Stimulated activated CD8-positive, alpha-beta memory T cell treated with anti-CD3 and anti-CD28 coated beads, Interleukin-4, amount 100 ng/mL, for 4 hours (primary cell): ENCODE results near the gene TCEANC.
"Not testable (repeated sequence)": the region's sequence is repeated elsewhere in the genome, so short reads cannot be mapped to it uniquely, and the experiment has no call there.

Experiments
- DNase-seq, 2 donors: peaks; one replicate each; pipeline ENCODE4 v3.0.0-alpha.2; 2020; ENCODE audit warnings: low read depth in 2 of 2, low spot score in 1 of 2

TCEANC gene, protein sequence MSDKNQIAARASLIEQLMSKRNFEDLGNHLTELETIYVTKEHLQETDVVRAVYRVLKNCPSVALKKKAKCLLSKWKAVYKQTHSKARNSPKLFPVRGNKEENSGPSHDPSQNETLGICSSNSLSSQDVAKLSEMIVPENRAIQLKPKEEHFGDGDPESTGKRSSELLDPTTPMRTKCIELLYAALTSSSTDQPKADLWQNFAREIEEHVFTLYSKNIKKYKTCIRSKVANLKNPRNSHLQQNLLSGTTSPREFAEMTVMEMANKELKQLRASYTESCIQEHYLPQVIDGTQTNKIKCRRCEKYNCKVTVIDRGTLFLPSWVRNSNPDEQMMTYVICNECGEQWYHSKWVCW

DNA sequence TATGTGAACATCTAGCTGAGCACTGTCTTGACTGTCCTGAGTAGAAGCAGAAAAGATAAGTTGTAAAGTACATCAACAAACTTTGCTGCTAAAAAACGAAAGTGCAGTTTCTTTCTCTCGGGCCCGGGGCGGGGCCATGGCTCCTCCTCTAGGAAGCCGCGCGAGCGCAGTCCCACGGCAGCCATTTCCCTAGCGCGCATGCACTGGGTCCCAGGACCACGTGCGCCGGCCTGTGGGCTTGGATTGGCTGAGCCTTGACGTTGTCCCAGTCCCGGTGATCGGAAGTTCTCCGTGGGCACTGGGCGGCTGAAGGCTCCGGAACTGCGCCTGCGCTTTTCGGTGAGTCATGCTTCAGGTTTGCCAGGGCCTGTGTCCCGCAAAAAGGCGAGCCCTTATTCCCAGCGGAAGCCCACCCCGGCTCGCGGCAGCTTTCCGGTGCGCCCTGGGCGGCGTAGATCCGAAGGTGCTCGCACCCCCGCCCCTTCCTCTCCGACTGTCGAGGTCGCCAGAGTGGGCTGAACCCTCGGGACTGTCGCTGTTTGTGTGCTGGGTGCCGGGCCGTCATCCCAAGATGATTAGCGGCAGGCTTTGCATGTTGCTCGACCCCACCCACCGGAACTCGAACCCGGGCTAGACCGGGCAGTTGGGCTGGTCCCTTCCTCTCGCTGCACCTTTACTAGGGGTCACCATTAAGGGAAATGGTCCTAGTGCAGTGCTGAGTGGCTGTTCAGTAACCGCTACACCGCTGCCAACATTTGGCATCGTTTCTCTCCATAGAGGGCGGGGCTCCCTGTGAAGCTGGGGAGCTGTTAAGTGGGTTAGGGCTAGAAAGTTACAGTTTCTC lies at the start of gene TCEANC:
TCEANC (plus strand) TSS at position 292 of the 844 bp plus-strand sequence. CDS start 9,368 bp downstream, outside the sequence.
- peak; percentile 75 to 93 for DNase-seq

DNA sequence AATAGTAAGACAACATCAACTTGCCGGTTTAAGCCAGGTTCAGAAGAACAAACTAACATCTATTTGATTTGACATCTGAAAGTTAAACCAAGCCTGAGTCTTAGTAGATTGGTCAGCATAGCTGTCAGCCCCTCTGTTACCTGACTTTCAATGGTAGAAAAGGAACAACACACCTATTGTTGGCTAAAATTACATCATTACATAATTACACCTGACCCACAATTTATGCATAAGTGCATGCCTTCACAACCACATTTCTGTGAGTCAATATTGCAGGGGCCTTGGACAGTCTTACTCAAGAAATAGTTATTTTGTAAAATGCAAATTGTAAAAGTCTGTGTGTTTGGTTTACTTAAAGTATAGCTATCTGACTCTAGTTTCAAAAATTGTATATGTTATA lies 47.3 kb upstream of the TCEANC start:
- no peak for DNase-seq

DNA sequence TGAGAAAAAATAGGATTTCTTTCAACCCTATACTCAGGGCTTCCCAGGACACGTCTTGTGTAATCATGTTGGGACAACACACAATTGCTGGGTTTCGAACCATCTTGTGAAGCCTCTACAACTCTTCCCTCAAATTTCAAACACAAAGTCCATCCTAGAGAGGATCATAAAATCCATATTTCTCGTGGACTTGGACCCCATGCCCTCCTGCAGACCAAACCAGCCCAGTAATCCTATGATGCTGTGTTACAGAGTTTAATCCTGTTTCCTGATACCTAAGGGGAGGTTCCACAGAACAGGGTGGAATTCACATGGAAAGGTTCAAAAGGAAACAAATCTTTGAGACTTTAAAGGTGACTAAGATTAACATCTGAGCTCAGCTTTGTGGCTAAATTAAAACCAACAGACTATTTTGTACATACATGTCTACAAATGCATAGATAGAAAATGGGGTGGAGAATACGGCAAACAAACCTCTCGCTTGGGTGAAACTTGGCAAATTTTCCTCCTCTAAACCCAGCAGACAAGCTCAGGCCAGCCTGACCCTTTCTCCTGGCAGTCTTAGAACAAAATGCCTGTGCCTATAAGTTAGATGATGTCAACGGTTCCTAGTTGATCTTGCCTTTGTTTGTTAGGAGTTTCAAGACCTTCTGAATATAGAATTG lies 45.5 kb upstream of the TCEANC start:
- no peak for DNase-seq

DNA sequence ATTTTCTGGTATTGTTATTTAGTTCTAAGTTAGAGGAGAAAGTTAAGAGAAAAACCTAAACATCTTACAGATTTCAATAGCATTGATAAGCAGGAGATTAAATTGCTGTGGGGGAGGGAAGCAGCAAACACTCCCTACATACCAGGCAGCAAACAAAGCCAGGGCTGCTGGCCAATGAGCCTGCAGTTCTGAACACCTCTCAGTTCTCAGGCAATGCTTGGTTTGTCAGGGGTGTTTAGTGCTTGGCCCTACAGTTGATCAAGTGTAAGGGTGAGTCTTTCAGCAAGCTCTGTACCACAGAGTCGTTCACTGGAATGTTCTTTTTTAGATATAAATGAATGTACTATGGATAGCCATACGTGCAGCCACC lies 45.0 kb upstream of the TCEANC start:
- no peak for DNase-seq

DNA sequence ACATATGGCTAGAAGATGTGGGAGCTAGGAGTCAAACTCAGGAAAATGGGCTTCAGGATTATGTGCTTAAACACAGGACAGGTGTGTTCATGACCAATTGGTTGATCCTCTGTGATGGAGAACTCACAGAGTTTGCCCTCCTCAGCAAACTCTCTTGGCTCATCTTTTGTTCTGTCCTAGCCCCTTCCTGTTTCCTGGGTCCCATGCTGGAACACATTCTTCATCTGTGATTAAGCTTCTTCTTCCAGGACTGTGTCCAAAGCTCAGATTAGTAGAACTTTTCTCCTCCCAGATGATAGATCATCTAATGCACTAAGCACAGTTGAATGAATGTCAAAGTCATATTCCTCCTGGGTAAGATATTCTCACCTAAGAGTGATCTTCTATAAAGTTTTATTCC lies 38.8 kb upstream of the TCEANC start:
- DNase-seq = no peak

DNA sequence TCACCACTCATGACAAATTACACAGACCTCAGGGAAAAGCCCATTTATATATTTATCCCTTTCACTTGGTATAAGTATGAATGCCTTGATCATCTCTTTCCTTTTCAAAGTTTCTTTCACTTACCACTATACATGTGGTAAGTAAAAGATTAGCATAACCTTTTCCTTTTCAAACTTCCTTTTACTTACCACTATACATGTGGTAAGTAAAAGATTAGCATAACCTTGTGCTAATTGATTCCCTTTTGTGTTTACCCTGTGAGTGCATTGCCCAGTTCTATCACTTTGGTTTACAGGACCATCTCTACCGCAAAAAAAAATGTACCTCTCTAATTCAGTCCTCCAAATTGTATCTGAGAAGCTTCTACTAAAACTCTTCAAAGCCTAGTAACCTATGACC lies 32.7 kb upstream of the TCEANC start:
- no peak for DNase-seq

DNA sequence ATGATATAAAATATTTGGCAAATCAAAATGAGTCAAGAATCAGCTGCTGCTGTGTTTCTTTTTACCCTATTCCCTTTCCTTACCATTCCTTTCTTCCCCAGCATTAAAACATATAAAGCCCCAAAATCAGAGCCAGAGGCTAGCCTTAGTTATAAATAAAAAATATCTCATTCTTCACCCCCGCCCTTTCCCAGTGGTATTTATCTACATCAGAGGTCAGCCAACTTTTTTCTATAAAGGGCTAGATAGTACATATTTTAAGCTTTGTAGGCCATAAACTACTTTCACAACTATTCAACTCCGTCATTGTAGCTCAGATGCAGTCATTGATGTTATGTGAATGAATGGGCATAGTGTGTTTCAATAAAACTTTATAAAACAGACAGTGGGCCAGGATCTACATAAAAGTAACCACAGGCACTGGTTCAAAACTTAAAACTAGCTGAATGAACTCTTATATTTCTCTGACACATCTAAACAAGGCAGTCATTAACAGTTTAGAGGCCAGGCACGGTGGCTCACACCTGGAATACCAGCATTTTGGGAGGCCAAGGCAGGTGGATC lies 30.5 kb upstream of the TCEANC start:
- DNase-seq = no peak

DNA sequence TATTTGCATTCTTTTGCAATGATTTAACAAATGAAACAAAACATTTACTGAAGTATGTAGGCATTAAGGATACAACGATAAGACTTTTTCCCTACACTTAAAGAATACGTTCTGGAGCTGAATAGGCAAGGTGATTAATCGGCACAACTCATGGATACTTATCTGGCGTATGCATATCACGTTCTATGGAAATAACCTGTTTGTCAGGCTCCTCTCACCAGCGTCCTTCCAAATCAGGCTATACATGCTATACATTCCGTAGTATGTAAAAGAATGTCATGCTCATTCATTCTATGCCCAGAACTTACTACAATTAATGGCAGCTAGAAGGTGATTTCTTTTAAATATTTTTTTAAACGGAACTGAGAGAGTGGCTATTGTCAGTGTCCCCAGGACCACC lies 25.6 kb upstream of the TCEANC start:
- DNase-seq = no peak

DNA sequence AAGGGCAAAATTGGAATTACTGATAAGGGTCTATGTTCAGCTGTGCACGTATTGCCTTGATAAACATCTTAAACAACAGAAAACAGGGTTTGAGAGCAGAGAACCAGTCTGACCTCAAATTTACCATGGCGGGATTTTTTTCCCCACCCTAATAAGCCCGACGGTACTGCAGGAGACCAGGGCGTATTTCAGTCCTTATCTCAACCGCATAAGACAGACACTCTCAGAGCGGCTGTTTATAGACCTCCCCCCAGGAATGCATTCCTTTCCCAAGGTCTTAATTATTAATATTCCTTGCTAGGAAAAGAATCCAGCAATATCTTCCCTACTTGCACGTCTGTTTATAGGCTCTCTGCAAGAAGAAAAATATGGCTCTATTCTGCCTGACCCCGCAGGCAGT lies 15.7 kb upstream of the TCEANC start:
- DNase-seq = not testable (repeated sequence)

DNA sequence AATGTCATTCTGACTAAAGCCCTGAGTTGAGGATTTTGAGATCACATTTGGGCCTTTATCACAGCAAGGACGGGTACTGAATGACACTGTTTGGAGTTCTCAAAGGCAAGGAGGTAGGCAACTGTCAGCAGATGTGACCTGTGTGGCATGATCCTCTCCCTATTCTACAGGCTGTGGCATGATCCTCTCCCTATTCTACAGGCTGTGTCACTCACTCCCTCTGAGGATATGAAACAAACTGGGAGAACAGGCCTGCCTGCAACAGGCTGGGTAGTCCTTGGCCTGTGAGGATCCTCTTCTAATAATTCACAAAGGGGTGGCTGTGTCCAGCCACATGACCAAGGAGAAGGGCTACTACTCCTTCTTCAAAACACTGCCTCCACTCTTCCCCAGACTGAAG lies 14.9 kb upstream of the TCEANC start:
- DNase-seq = no peak

DNA sequence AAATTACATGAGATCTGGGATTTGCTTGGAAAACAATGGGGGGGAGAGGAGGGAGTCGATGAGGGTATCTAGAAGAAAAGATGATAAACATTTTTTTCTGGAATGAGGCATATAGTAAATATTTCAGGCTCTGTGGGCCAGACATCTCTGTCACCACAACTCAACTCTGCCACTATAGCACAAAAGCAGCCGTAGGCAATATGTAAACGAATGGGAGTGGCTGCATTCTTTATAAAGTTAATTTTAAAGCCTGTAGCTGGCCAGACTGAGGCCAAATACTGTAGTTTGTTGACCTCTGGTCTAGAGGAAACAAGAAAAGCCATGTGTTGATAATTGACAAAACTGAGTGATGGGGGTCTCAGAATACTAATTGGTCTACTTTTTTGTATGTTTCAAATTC lies 14.1 kb upstream of the TCEANC start:
- no peak for DNase-seq

DNA sequence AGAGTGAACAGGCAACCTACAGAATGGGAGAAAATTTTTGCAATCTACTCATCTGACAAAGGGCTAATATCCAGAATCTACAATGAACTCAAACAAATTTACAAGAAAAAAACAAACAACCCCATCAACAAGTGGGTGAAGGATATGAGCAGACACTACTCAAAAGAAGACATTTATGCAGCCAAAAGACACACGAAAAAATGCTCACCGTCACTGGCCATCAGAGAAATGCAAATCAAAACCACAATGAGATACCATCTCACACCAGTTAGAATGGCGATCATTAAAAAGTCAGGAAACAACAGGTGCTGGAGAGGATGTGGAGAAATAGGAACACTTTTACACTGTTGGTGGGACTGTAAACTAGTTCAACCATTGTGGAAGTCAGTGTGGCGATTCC lies 11.3 kb upstream of the TCEANC start:
- DNase-seq = not testable (repeated sequence)

DNA sequence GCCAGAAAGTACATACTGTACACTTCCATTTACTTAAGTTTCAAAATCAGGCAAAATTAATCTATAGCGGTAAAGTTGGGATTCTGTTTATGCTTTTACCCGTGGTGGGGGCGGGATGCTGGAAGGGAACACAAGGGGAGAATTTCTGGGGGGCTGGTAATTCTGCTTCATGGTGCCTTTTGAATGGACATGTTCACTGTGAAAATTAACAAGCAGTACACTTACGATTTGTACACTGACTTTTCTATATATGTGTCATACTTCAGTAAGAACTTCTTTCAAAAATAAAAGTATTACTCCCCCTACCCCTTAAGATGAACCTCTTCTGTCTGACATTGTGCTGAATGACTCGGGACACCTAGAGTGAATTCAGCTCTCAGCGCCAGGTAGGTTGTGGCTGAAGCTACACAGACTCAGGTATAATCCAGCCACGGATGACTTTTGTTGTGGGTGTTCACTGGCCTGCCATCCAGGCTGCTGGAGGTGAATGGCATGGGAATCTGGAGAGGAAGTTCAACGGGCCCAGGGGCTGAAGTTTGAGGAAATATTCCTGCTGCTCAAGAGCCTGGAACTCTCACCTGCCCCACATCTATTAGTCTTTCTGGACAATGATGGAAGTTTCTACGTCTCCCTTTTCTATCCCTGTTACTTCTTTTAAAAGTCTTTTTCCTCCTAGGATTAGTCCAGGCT lies 7.3 kb upstream of the TCEANC start:
- no peak for DNase-seq

DNA sequence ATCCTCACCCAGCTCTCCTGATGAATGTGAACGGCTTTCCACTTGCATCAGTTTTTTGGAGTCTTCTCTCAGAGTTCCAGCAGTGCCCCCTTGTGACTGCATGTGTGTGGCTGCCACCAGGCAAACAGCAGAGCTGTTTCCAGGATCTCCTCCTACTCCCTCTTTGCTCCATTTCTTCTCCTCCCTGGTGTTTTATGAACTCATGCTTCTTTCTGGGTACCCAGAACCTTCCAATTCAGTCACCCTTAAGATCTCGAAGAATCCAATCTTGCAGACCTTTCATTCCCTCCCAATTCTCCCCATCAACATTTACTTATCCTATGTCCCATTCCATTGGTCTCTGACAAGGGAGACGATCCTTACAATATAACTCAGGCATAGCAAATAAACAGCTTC lies 6.8 kb upstream of the TCEANC start:
- DNase-seq = no peak

DNA sequence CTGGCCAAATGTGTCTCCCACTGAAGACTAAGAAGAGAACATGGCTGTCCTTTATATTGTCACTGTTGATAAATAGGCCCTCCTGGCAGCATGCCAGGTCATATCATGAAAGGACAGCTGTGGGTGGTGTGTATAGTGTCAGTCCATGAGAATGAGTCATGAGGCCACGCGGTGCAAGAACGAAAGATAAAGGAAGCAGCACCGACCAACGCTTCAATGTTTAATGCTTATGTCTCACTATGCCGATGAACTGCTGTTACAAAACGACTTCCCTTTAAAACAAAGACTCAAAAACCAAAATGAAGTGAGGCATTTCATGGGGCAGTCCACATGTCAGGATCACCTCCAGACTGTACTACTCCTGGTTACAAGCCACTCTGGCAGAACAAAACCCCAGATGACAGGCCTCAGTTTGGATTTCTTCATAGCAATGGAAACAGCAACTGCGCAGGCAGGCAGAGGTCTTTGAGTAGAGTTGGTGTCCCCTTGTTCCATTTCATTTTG lies 5.2 kb upstream of the TCEANC start:
- peak; percentile 26 to 35 for DNase-seq

DNA sequence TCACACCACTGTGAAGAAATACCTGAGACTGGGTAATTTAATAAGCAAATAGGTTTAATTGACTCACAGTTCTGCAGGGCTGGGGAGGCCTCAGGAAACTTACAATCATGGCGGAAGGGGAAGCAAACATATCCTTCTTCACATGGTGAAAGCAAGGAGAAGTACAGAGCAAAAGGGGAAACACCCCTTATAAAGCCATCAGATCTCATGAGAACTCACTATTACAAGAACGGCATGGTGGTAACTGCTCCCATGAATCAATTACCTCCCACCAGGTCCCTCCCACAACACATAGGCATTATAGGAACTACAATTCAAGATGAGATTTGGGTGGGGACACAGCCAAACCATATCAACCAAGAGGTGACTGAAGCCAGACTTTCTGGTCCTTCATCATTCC lies 4.6 kb upstream of the TCEANC start:
- DNase-seq = not testable (repeated sequence)

DNA sequence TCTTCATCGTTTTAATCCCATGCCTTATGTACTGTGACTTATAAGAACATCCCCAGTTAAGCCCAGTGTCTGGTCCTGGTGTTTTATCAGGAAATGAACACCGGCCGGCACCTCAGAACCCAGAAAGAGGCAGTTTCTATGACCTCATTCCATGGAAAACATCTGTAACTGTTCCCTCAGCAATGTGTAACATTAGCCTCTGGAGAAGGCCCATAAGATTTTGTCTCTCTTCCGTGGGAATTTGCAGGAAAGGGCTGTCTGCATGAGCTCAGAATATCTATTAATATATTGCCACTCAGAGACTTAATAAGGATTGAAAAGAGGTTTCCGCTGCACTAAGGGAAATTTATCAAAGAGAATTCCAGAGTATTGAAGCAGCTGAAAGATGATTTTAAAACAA lies 3.1 kb upstream of the TCEANC start:
- DNase-seq = no peak

DNA sequence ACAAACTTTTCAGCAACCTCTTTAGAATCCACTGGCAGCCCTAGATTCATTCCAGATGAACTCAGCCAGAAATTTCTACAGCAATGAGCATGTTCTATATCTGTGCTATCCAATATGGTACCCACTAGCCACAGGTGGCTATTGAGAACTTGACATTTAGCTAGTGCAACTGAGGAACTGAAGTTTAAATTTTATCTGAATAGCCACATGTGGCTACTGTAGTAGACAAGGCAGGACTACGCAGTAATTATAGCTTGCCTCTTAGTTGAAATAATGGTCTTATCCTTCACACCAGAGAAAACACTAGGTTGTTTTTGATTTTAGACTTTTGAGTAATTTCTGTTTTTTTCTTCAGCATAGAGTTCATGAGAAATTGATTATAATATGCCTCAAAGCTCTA lies 2.6 kb upstream of the TCEANC start:
- no peak for DNase-seq

DNA sequence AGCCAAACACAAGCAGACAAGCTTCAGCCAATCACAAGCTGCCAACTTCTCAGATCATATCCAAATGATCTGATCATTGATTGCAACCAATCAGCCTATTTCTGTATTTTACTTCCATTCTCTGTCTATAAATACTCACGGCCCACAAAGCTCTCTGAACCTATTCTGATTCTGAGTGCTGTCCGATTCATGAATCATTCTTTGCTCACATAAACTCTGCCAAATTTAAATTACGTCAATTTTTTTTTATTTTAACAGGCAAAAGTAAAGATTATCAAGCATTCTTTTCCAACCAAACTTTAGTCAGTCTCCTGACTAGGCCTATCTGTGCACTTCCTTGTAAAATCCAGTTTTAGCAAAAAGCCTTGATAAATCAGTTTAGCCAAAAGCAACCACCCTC lies 1.8 kb upstream of the TCEANC start:
- DNase-seq = no peak

DNA sequence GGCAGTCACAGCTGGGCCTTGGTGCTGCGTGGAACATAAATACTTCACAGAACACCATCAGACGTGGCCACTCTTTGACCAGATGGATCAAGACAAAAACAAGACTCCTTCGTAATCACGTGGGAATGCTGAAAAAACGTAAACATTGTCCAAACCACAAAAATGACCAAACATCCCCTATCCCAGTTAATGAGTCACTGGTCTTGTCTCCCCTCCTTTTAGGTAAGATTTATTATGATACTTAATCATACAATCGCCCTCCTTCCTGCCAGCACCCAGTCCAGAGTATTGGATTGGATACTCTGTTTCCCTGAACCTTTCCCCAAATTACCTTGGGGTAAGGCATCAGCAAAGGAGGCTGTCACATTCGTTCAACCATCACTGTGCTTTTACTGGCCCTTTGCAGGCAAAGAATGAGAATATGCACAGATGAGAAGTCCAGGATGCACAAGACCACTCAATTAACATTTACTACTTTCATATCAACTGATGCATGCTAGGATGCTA lies 601 bp upstream of the TCEANC start:
- no peak for DNase-seq

DNA sequence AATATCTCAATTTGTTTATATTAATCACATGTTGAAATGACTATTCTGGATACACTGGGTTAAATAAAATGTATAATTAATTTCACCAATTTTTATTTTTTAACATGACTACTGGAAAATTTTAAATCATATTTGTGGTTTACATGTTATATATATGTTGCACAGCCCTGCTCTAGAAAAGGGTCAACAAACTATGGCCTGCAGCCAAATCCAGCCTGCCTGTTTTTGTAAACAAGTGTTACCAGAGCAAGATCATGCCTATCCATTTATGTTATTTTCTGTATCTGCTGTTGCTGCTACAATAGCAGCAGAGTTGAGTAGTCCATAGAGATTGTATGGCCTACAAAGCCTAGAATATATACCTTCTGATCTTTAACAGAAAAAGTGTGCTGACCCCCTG lies 1.2 kb downstream of the TCEANC start:
- no peak for DNase-seq
